HG02763 (cell line): ENCODE results near the gene AMPD2.
A peak's percentile ranks its signal among the peaks of the same experiment; 100 is the strongest.

Source experiments
- ATAC-seq: cut with Tn5 transposase; IDR thresholded peaks from one replicate; pipeline ENCODE4 v1.9.1; 2021; ENCODE audit warnings: mild to moderate bottlenecking, moderate library complexity; ENCODE audit not compliant: unreplicated experiment

The AMPD2 gene

GRCh38 chr1:109619576-109620400 lies at the start of gene AMPD2, which contains the start of gene GNAT2:
Gene AMPD2 (plus strand): TSS chr1:109619837. CDS start chr1:109621176, 1,339 bp downstream.
Gene GNAT2 (minus strand): TSS chr1:109619616. CDS start chr1:109612870, 6,746 bp downstream.
- ATAC-seq, result peak; percentile 41

- no peak for ATAC-seq
Measured at GRCh38 chr1:109570414-109570813, 49.2 kb upstream of the AMPD2 start.

GRCh38 chr1:109573785-109574184 lies 45.9 kb upstream of the AMPD2 start:
- ATAC-seq, result no peak

GRCh38 chr1:109578947-109579443 lies 40.6 kb upstream of the AMPD2 start:
- ATAC-seq, result no peak

- ATAC-seq, result no peak
Measured at GRCh38 chr1:109579491-109579890, 40.1 kb upstream of the AMPD2 start.

- ATAC-seq, result no peak
Measured at GRCh38 chr1:109582021-109582420, 37.6 kb upstream of the AMPD2 start.

GRCh38 chr1:109584766-109585165 lies 34.9 kb upstream of the AMPD2 start:
- no peak for ATAC-seq

- no peak for ATAC-seq
Measured at GRCh38 chr1:109586055-109586454, 33.6 kb upstream of the AMPD2 start.

GRCh38 chr1:109589177-109589576 lies 30.5 kb upstream of the AMPD2 start:
- ATAC-seq, result no peak

- no peak for ATAC-seq
Measured at GRCh38 chr1:109589679-109590078, 30.0 kb upstream of the AMPD2 start.

- ATAC-seq, result no peak
Measured at GRCh38 chr1:109592916-109593315, 26.7 kb upstream of the AMPD2 start.

- no peak for ATAC-seq
Measured at GRCh38 chr1:109595531-109595930, 24.1 kb upstream of the AMPD2 start.

- ATAC-seq, result no peak
Measured at GRCh38 chr1:109598156-109598555, 21.5 kb upstream of the AMPD2 start.

GRCh38 chr1:109598655-109599054 lies 21.0 kb upstream of the AMPD2 start:
- no peak for ATAC-seq

GRCh38 chr1:109603229-109603628 lies 16.4 kb upstream of the AMPD2 start:
- ATAC-seq, result no peak

- ATAC-seq, result no peak
Measured at GRCh38 chr1:109605381-109605780, 14.3 kb upstream of the AMPD2 start.

- ATAC-seq, result no peak
Measured at GRCh38 chr1:109609881-109610280, 9.8 kb upstream of the AMPD2 start.

- ATAC-seq, result no peak
Measured at GRCh38 chr1:109610609-109611307, 8.9 kb upstream of the AMPD2 start.

GRCh38 chr1:109611308-109611990 lies 8.2 kb upstream of the AMPD2 start:
- ATAC-seq, result no peak

GRCh38 chr1:109613361-109614147 lies 6.1 kb upstream of the AMPD2 start:
- no peak for ATAC-seq

- no peak for ATAC-seq
Measured at GRCh38 chr1:109615879-109616278, 3.8 kb upstream of the AMPD2 start.
